IPS-20b (cell line): ENCODE data around the gene CEP250.
"Not testable (repeated sequence)": the region's sequence is repeated elsewhere in the genome, so short reads cannot be mapped to it uniquely, and the experiment has no call there.

Experiments used
- H3K27ac ChIP-seq: one replicate; pipeline ENCODE4 v1.5.1; 2013; ENCODE audit warnings: low read length
- H3K27me3 ChIP-seq: 2 replicates; pipeline ENCODE4 v1.6.1; 2013; ENCODE audit warnings: mild to moderate bottlenecking, low read length, inconsistent platforms; ENCODE audit not compliant: insufficient read depth
- H3K36me3 ChIP-seq: 2 replicates; pipeline ENCODE4 v1.6.1; 2013; ENCODE audit warnings: low read depth, mild to moderate bottlenecking, inconsistent platforms, low read length, moderate library complexity; ENCODE audit not compliant: insufficient read depth
- H3K4me1 ChIP-seq: 2 replicates; pipeline ENCODE4 v1.6.1; 2013; ENCODE audit warnings: mild to moderate bottlenecking, control low read depth, inconsistent platforms, low read length, moderate library complexity; ENCODE audit not compliant: insufficient read depth
- H3K4me3 ChIP-seq: 2 replicates; pipeline ENCODE4 v1.5.1; 2013; ENCODE audit warnings: mild to moderate bottlenecking, low read length, inconsistent platforms
- H3K9ac ChIP-seq: 2 replicates; pipeline ENCODE4 v1.6.1; 2013; ENCODE audit warnings: low read depth, mild to moderate bottlenecking, inconsistent platforms, low read length, moderate library complexity
- H3K9me3 ChIP-seq: 2 replicates; pipeline ENCODE4 v1.6.1; 2013; ENCODE audit warnings: mild to moderate bottlenecking, low read depth, low read length, inconsistent platforms; ENCODE audit not compliant: insufficient read depth

The CEP250 gene

GRCh38 chr20:35437599-35437998 is 17.8 kb upstream of the CEP250 start:
- Histone ChIP-seq H3K27ac (no peak overlapping the region), H3K4me3 (no peak overlapping the region), H3K9me3 (no peaks in the 10 kb centered on the region)

GRCh38 chr20:35443003-35443402 is 12.4 kb upstream of the CEP250 start:
- Histone ChIP-seq H3K4me3 (no peak overlapping the region), H3K9ac (no peak overlapping the region), H3K27me3 (no peaks in the 10 kb centered on the region), H3K27ac (no peak overlapping the region), H3K9me3 (no peaks in the 10 kb centered on the region), H3K4me1 (no peaks in the 10 kb centered on the region), H3K36me3 (no peaks in the 10 kb centered on the region)

More at GRCh38 chr20:35437599-35437998, 17.8 kb upstream of the CEP250 start:
- Histone ChIP-seq H3K36me3 (no peaks in the 10 kb centered on the region), H3K9ac (no peak overlapping the region), H3K27me3 (no peaks in the 10 kb centered on the region), H3K4me1 (peaks cover 11% of the 10 kb centered on the region; the same call in 1 of the 2 replicates)

- Histone ChIP-seq H3K36me3 (no peaks in the 10 kb centered on the region), H3K9ac (no peak overlapping the region), H3K27me3 (no peaks in the 10 kb centered on the region), H3K4me1 (no peaks in the 10 kb centered on the region), H3K27ac (no peak overlapping the region), H3K9me3 (no peaks in the 10 kb centered on the region), H3K4me3 (no peak overlapping the region)
Measured at GRCh38 chr20:35444226-35444625, 11.2 kb upstream of the CEP250 start.

- Histone ChIP-seq H3K9ac (peak overlapping the region; percentile 20; the same call in 1 of the 2 replicates), H3K36me3 (no peaks in the 10 kb centered on the region), H3K4me3 (peak overlapping the region; percentile 64; the same call in 1 of the 2 replicates), H3K27me3 (no peaks in the 10 kb centered on the region), H3K9me3 (no peaks in the 10 kb centered on the region), H3K27ac (no peak overlapping the region), H3K4me1 (peaks cover 6% of the 10 kb centered on the region; the same call in 1 of the 2 replicates)
Measured at GRCh38 chr20:35446356-35447078, 8.9 kb upstream of the CEP250 start.

- H3K27ac ChIP-seq: no peak overlapping the region
Measured at GRCh38 chr20:35447082-35447789, 8.2 kb upstream of the CEP250 start.

DNA sequence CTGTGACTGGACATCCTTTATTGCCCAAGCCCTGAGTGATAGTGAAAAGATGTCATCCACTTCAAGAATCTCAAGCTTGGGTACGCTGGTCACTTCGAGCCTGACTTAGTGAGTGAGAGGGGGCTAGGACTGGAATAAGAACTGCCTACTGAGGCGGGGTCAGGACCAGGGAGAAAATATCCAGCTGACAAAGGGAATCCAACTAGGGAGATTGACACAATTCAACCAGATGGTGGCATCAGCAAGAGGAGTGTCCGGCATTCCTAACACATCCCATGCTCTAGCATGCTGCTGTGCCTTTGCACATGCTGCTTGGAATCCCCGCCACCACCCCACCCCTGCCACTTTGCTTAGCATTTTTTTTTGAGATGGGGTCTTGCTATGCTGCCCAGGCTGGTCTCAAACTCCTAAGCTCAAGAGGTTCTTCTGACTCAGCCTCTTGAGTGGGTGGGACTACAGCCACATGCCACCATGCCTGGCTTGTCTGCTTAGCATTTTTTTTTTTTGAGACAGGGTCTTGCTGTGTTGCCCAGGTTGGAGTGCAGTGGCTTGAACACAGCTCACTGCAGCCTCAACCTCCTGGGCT is 6.5 kb upstream of the CEP250 start:
- Histone ChIP-seq H3K36me3 (no peaks in the 10 kb centered on the region), H3K9me3 (no peaks in the 10 kb centered on the region), H3K27ac (no peak overlapping the region), H3K27me3 (no peaks in the 10 kb centered on the region), H3K4me3 (no peak overlapping the region), H3K9ac (no peak overlapping the region), H3K4me1 (peaks cover 6% of the 10 kb centered on the region; the same call in 1 of the 2 replicates)

More at GRCh38 chr20:35447082-35447789, 8.2 kb upstream of the CEP250 start:
- Histone ChIP-seq H3K36me3 (no peaks in the 10 kb centered on the region), H3K4me1 (peaks cover 6% of the 10 kb centered on the region; the same call in 1 of the 2 replicates), H3K9me3 (no peaks in the 10 kb centered on the region), H3K4me3 (peak overlapping the region; percentile 64; the same call in 1 of the 2 replicates), H3K27me3 (no peaks in the 10 kb centered on the region), H3K9ac (peak overlapping the region; percentile 51; the same call in 1 of the 2 replicates)

GRCh38 chr20:35449855-35450254 is 5.5 kb upstream of the CEP250 start:
- H3K4me1 ChIP-seq, H3K4me3 ChIP-seq, H3K27me3 ChIP-seq, H3K36me3 ChIP-seq, H3K27ac ChIP-seq, H3K9ac ChIP-seq, H3K9me3 ChIP-seq: not testable (repeated sequence)

DNA sequence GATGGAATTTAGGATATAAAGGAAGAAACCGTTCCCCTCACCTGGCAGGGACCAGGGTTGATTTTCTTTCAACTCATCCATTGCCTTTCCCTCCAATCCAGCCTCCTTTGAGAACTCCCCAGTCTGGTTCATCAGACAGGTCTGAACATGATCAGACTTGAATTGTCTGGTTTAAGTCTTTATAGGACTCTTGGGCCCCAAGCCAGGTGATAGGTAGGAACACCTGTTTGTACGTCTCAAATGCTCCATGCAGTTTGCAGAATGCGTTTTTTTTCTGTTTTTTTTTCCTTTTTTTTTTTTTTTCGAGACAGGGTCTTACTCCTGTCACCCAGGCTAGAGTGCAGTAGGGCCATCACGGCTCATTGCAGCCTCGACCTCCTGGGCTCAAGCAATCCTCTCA is 4.1 kb upstream of the CEP250 start:
- Histone ChIP-seq H3K9ac (no peak overlapping the region), H3K9me3 (no peaks in the 10 kb centered on the region), H3K27me3 (no peaks in the 10 kb centered on the region), H3K36me3 (no peaks in the 10 kb centered on the region), H3K27ac (no peak overlapping the region), H3K4me3 (no peak overlapping the region), H3K4me1 (peaks cover 7% of the 10 kb centered on the region; the same call in 1 of the 2 replicates)

DNA sequence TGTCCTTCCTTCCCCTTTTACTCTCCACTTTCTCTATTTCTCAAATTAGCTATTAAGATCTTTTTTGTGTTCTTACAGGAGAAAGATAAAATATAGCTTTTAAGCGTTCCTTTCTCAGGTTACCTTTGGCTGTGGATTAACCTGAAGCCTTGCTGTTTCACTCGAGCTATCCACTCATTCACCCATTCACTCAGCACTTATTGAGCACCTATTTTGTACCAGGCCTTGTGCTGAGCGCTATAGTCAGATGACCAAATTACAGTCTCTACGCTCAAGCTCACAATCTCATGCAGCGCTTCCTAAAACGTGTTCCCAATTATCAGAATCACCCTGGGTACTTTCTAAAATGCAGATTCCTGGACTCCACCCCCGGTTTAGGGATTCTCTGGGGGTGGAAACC is 1.8 kb upstream of the CEP250 start:
- peak overlapping the region; percentile 100; the same call in 1 of the 2 replicates for H3K4me3 ChIP-seq
- peak overlapping the region; percentile 86; the same call in 1 of the 2 replicates for H3K9ac ChIP-seq
- no peak overlapping the region for H3K27ac ChIP-seq
- H3K4me1 ChIP-seq: peaks cover 10% of the 10 kb centered on the region; the same call in 1 of the 2 replicates
- no peaks in the 10 kb centered on the region for H3K36me3 ChIP-seq
- H3K9me3 ChIP-seq: no peaks in the 10 kb centered on the region
- no peaks in the 10 kb centered on the region for H3K27me3 ChIP-seq

GRCh38 chr20:35456700-35457099 is 1.3 kb downstream of the CEP250 start:
- H3K4me1 ChIP-seq, H3K27me3 ChIP-seq, H3K9me3 ChIP-seq, H3K27ac ChIP-seq, H3K9ac ChIP-seq: not testable (repeated sequence)
- H3K36me3 ChIP-seq: peaks cover 20% of the 10 kb centered on the region
- peak overlapping the region; percentile 100; the same call in 1 of the 2 replicates for H3K4me3 ChIP-seq

DNA sequence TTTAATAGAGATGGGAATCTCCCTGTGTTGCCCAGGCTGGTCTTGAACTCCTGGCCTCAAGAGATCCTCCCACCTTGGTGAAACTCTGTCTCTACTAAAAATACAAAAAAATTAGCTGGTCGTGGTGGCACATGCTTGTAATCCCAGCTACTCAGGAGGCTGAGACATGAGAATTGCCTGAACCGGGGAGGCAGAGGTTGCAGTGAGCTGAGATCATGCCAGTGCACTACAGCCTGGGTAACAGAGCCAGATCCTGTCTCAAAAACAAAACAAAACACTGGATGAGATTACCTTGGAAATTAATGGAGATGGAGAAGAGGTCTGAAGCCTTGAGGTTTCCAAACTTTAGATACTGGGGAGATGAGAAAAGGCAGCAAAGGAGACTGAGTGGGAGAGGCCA is 2.1 kb downstream of the CEP250 start:
- not testable (repeated sequence) for H3K27me3 ChIP-seq, H3K27ac ChIP-seq, H3K9ac ChIP-seq, H3K4me3 ChIP-seq, H3K4me1 ChIP-seq, H3K9me3 ChIP-seq
- H3K36me3 ChIP-seq: peaks cover 28% of the 10 kb centered on the region
